GM12878 (cell line): ENCODE measurements around the gene NXPH1. TPM values are rescaled to one million over a fixed set of nuclear protein-coding genes. Genes with fewer than 3 reads are reported as not detected.

Experiments used
- ATAC-seq: fragments of 200-7000 bp; cut with Tn5 transposase; 3 replicates; pipeline ENCODE4 v1.9.1; 2020; ENCODE audit warnings: mild to moderate bottlenecking, moderate library complexity
- BruUV-seq: library from RNA; stranded (reverse); fragments of 400-500 nt; replicated peaks from 2 replicates; lab custom pipeline; 2021; lab: Mats Ljungman, UMichigan
- CTCF ChIA-PET: fragments of 300-600 bp; sonication (Branson Sonifier 250); formaldehyde crosslinking; extraction: SDS; loops from one replicate; lab custom pipeline; 2021; ENCODE audit warnings: inconsistent platforms; lab: Yijun Ruan, JAX
- POLR2A ChIA-PET: fragments of 350-600 bp; formaldehyde crosslinking; extraction: SDS; loops from one replicate; lab custom pipeline; 2021; ENCODE audit warnings: inconsistent platforms; lab: Charles Lee
- RAD21 ChIA-PET: fragments of 300-600 bp; sonication (Branson Sonifier 250); formaldehyde crosslinking; loops from one replicate; lab custom pipeline; 2023; ENCODE audit warnings: antibody characterized with exemption; ENCODE audit not compliant: unreplicated experiment; lab: Charles Lee
- SMC1A ChIA-PET: fragments of 300-600 bp; sonication (Branson Sonifier 250); formaldehyde crosslinking; loops from one replicate; lab custom pipeline; 2023; ENCODE audit not compliant: unreplicated experiment, uncharacterized antibody; lab: Charles Lee
- DNase-seq: peaks from one replicate; pipeline ENCODE4 v3.0.0-alpha.2; 2011; ENCODE audit warnings: low read depth, low spot score
- FAIRE-seq: peaks from 3 replicates; lab custom pipeline; 2011; peaks lifted over from hg19 to GRCh38; lab: Jason Lieb, UNC
- H2AFZ ChIP-seq: 2 replicates; pipeline ENCODE4 v1.6.0; 2011; ENCODE audit warnings: low read depth, low read length, control low read depth; ENCODE audit not compliant: control insufficient read depth
- H3K27ac ChIP-seq: 2 replicates; pipeline ENCODE4 v1.5.1; 2011; ENCODE audit warnings: control low read depth; ENCODE audit not compliant: control insufficient read depth, insufficient read depth
- H3K27me3 ChIP-seq, 2 experiments: replicated peaks in 1 of 2; 2 replicates each; pipeline versions ENCODE4 v1.6.0 to v1.6.1; 2011; ENCODE audit warnings: low read length in 1 of 2; ENCODE audit not compliant: control insufficient read depth in 2 of 2, insufficient read depth in 2 of 2
- H3K36me3 ChIP-seq, 2 experiments: 2 replicates each; pipeline ENCODE4 v1.5.1; 2011; ENCODE audit warnings: low read length in 1 of 2; ENCODE audit not compliant: control insufficient read depth in 2 of 2, insufficient read depth in 2 of 2
- H3K4me1 ChIP-seq: 2 replicates; pipeline ENCODE4 v1.6.1; 2011; ENCODE audit warnings: mild to moderate bottlenecking, low read length, moderate library complexity, mixed read lengths; ENCODE audit not compliant: control insufficient read depth, insufficient read depth
- H3K4me2 ChIP-seq: 2 replicates; pipeline ENCODE4 v1.6.0; 2011; ENCODE audit warnings: control low read depth; ENCODE audit not compliant: control insufficient read depth, insufficient read depth
- H3K4me3 ChIP-seq: fragments of 200-600 bp; sonication (generic); 2 replicates; pipeline ENCODE4 v1.5.1; 2016
- H3K79me2 ChIP-seq: 2 replicates; pipeline ENCODE4 v1.6.0; 2011; ENCODE audit warnings: low read length; ENCODE audit not compliant: control insufficient read depth, insufficient read depth
- H3K9ac ChIP-seq: 2 replicates; pipeline ENCODE4 v1.8.0; 2011; ENCODE audit warnings: low read length, control low read depth, mixed read lengths; ENCODE audit not compliant: control insufficient read depth, insufficient read depth
- H3K9me3 ChIP-seq: replicated peaks from 3 replicates; pipeline ENCODE4 v1.5.1; 2011; ENCODE audit warnings: mild to moderate bottlenecking, low read length; ENCODE audit not compliant: control insufficient read depth, insufficient read depth
- H4K20me1 ChIP-seq: 2 replicates; pipeline ENCODE4 v1.6.0; 2011; ENCODE audit not compliant: control insufficient read depth, insufficient read depth
- BMI1 ChIP-seq: fragments of 450-650 bp; IDR thresholded peaks from 2 replicates; pipeline ENCODE4 v1.6.1; 2016; ENCODE audit warnings: mild to moderate bottlenecking, moderate library complexity, borderline replicate concordance
- CEBPZ ChIP-seq: fragments of 150-350 bp; IDR thresholded peaks from 2 replicates; pipeline ENCODE4 v1.6.1; 2016; ENCODE audit warnings: low read depth, low read length
- FOXK2 ChIP-seq: fragments of 450-650 bp; IDR thresholded peaks from 2 replicates; pipeline ENCODE4 v1.6.1; 2017; ENCODE audit warnings: mild to moderate bottlenecking, moderate library complexity
- GABPA ChIP-seq: IDR thresholded peaks from 2 replicates; pipeline ENCODE4 v1.6.1; 2014; ENCODE audit warnings: antibody characterized with exemption, low read depth, mild to moderate bottlenecking, inconsistent platforms
- HDGF ChIP-seq: fragments of 450-650 bp; IDR thresholded peaks from 2 replicates; pipeline ENCODE4 v1.6.1; 2016; ENCODE audit warnings: antibody characterized with exemption
- KDM1A ChIP-seq: fragments of 200-600 bp; sonication (generic); IDR thresholded peaks from 2 replicates; pipeline ENCODE4 v1.6.1; 2016; ENCODE audit warnings: borderline replicate concordance
- LARP7 ChIP-seq: fragments of 450-650 bp; IDR thresholded peaks from 2 replicates; pipeline ENCODE4 v1.6.1; 2017; ENCODE audit warnings: mild to moderate bottlenecking
- NFIC ChIP-seq: IDR thresholded peaks from 2 replicates; pipeline ENCODE4 v1.6.1; 2012; ENCODE audit warnings: low read depth, mild to moderate bottlenecking, inconsistent platforms, low read length, moderate library complexity
- NFXL1 ChIP-seq: fragments of 450-650 bp; IDR thresholded peaks from 2 replicates; pipeline ENCODE4 v1.6.1; 2017; ENCODE audit warnings: antibody characterized with exemption, mild to moderate bottlenecking, borderline replicate concordance
- NRF1 ChIP-seq: conservative IDR thresholded peaks from 2 replicates; pipeline ENCODE4 v1.6.1; 2011; ENCODE audit warnings: mild to moderate bottlenecking, low read depth, low read length, improper control_type of control experiment
- POLR2A ChIP-seq: IDR thresholded peaks from 2 replicates; pipeline ENCODE4 v1.6.1; 2011; ENCODE audit warnings: low read depth, mild to moderate bottlenecking, low read length
- RBBP5 ChIP-seq: fragments of 200-600 bp; sonication (generic); conservative IDR thresholded peaks from 2 replicates; pipeline ENCODE4 v1.6.1; 2016
- RCOR1 ChIP-seq: conservative IDR thresholded peaks from 2 replicates; pipeline ENCODE4 v1.6.1; 2012; ENCODE audit warnings: low read depth, low read length, improper control_type of control experiment
- RELA ChIP-seq: fragments of 450-650 bp; IDR thresholded peaks from 2 replicates; pipeline ENCODE4 v1.8.0; 2014; ENCODE audit warnings: borderline replicate concordance; ENCODE audit not compliant: partially characterized antibody
- SREBF2 ChIP-seq: IDR thresholded peaks from 2 replicates; pipeline ENCODE4 v1.6.1; 2012; ENCODE audit warnings: mild to moderate bottlenecking, low read length
- SUZ12 ChIP-seq: fragments of 200-600 bp; sonication (generic); IDR thresholded peaks from one replicate; pipeline ENCODE4 v1.6.1; 2018; ENCODE audit warnings: antibody characterized with exemption, mild to moderate bottlenecking; ENCODE audit not compliant: unreplicated experiment
- TCF12 ChIP-seq: IDR thresholded peaks from 2 replicates; pipeline ENCODE4 v1.6.1; 2011; ENCODE audit warnings: low read depth, mild to moderate bottlenecking, low read length
- TCF7 ChIP-seq: IDR thresholded peaks from 2 replicates; pipeline ENCODE4 v1.6.1; 2014; ENCODE audit warnings: antibody characterized with exemption, borderline replicate concordance
- ZBED1 ChIP-seq: IDR thresholded peaks from 2 replicates; pipeline ENCODE4 v1.6.1; 2016; ENCODE audit warnings: borderline replicate concordance
- ZNF207 ChIP-seq: fragments of 450-650 bp; IDR thresholded peaks from 2 replicates; pipeline ENCODE4 v1.6.1; 2014; ENCODE audit warnings: antibody characterized with exemption, mild to moderate bottlenecking, borderline replicate concordance
- WGBS: methylation state at CpG from one replicate; pipeline ENCODE4 v1.1.6; 2016; ENCODE audit warnings: low lambda C conversion rate; ENCODE audit not compliant: insufficient replicate concordance, insufficient coverage; ENCODE audit errors: missing lambda C conversion rate; 5-methylcytosine and 5-hydroxymethylcytosine counted together
- in situ Hi-C: fragments of 300-500 bp; cut with MboI; formaldehyde crosslinking; loops from 9 replicates; pipeline ENCODE4 v1.14.3; 2018; ENCODE audit warnings: mixed read lengths
- intact Hi-C: fragments of 100-400 bp; cut with micrococcal nuclease; formaldehyde crosslinking; loops from one replicate; pipeline ENCODE4 v1.14.2; 2022; ENCODE audit not compliant: unreplicated experiment
- polyA plus RNA-seq, 11 experiments: library from polyadenylated mRNA; depleted of rRNA in 4 of 11; unstranded in 6 of 11; stranded (reverse) in 5 of 11; fragments of >200 nt; fragmentation: Nextera tagmentation in 4 of 11; fragmentation: Illumina TruSeq in 1 of 11; extraction: Ambion mirVana in 4 of 11; extraction: Trizol in 1 of 11; gene quantifications; 1 replicate in 1 of 11; 2 replicates in 10 of 11; pipeline versions ENCODE4 v1.2.1 to v1.2.3, GENCODE V29; 2011 to 2016; ENCODE audit warnings: inconsistent platforms in 2 of 11, missing spikeins in 2 of 11, low read depth in 1 of 11
- total RNA-seq, 4 experiments: library from RNA; depleted of rRNA in 3 of 4; stranded (reverse); fragments of >200 nt in 3 of 4; fragmentation: Illumina TruSeq in 1 of 4; extraction: Trizol in 1 of 4; gene quantifications; 2 replicates each; pipeline versions ENCODE4 v1.2.1 to v1.2.3, GENCODE V29; 2013 to 2021

NXPH1 gene
- total and polyA plus RNA-seq, 10 of the 15 experiments (the other 5 are each of a cell fraction or from before 2014, with no cell fraction given) = 0.06 to 0.34 TPM; not detected in 8

- no peak overlapping the region for H3K27ac ChIP-seq
- POLR2A ChIA-PET = no interaction called here
- H3K79me2 ChIP-seq = no peaks in the 10 kb centered on the region
- H3K9me3 ChIP-seq = no peaks in the 10 kb centered on the region
- no peak overlapping the region for H2AFZ ChIP-seq
- no peak overlapping the region for H3K4me2 ChIP-seq
- no peak for TF ChIP-seq NRF1
- no peak for TF ChIP-seq TCF7
- TF ChIP-seq LARP7 = no peak
- TF ChIP-seq HDGF = no peak
- no peak for TF ChIP-seq NFXL1
- TF ChIP-seq ZBED1 = no peak
- TF ChIP-seq KDM1A = no peak
- TF ChIP-seq ZNF207 = no peak
- TF ChIP-seq NFIC = no peak
- no peak for TF ChIP-seq POLR2A
- TF ChIP-seq RELA = no peak
- TF ChIP-seq GABPA = no peak
- TF ChIP-seq CEBPZ = no peak
- TF ChIP-seq SREBF2 = no peak
- TF ChIP-seq BMI1 = no peak
- TF ChIP-seq FOXK2 = no peak
- TF ChIP-seq SUZ12 = no peak
- TF ChIP-seq RCOR1 = no peak
- no peak for TF ChIP-seq RBBP5
- no peak for TF ChIP-seq TCF12
- no peaks in the 10 kb centered on the region for H3K27me3 ChIP-seq
- DNase-seq (no peak), FAIRE-seq (no peak), ATAC-seq (no peak)
- CTCF ChIA-PET = no interaction called here
- RAD21 ChIA-PET = no interaction called here
- no peaks in the 10 kb centered on the region for H3K4me1 ChIP-seq
- H3K9ac ChIP-seq = no peak overlapping the region
- SMC1A ChIA-PET = no interaction called here
- intact Hi-C loops = no loop called here
- in situ Hi-C loops = no loop called here
- no peaks in the 10 kb centered on the region for H4K20me1 ChIP-seq
- no peaks in the 10 kb centered on the region for H3K36me3 ChIP-seq
- H3K4me3 ChIP-seq = no peak overlapping the region
- BruUV-seq = no TSS peak
- 17% methylated on average over 4 of the region's 4 CpGs for WGBS
Measured at GRCh38 chr7:8481752-8482446, 48.5 kb downstream of the NXPH1 start.
